Mononuclear cell (primary cell): ENCODE data around the gene AMOTL1. TPM values are rescaled to one million over a fixed set of nuclear protein-coding genes. Genes with fewer than 3 reads are reported as not detected.

ENCODE experiments used
- total RNA-seq: library from RNA; depleted of rRNA; stranded (reverse); fragments of >200 nt; gene quantifications from one replicate; pipeline ENCODE4 v1.2.3, GENCODE V29; 2012

AMOTL1 gene
- total RNA-seq, 1 donor: 0.94 TPM

Other genes with a start within 250 kb of the AMOTL1 start
- 16.2 TPM for gene FUT4, start 224.4 kb upstream of the AMOTL1 start, total RNA-seq
- gene PIWIL4, start 201.0 kb upstream of the AMOTL1 start, total RNA-seq: 5.2 TPM
- 89.5 TPM for gene CWC15, start 205.2 kb downstream of the AMOTL1 start, total RNA-seq
- 0.42 TPM for gene KDM4D, start 205.4 kb downstream of the AMOTL1 start, total RNA-seq